Adrenal gland (tissue), 5 donors: ENCODE measurements around the gene EIF2S2.

ENCODE experiments used
- POLR2A ChIP-seq, 2 donors: fragments of 450-650 bp; IDR thresholded peaks; one replicate each; pipeline ENCODE4 v1.6.1; 2017; ENCODE audit warnings: antibody characterized with exemption in 2 of 2, mild to moderate bottlenecking in 2 of 2, moderate library complexity in 1 of 2
- TF ChIP-seq, protein P1 (sequence below), 6 experiments: fragments of 450-650 bp in 4 of 6; fragments of 200-600 bp in 2 of 6; sonication (generic) in 1 of 6; IDR thresholded peaks; 1 replicate in 5 of 6; 2 replicates in 1 of 6; pipeline versions ENCODE4 v1.5.1 to v1.8.0; 2016 to 2021; ENCODE audit warnings: antibody characterized with exemption in 6 of 6, mild to moderate bottlenecking in 2 of 6, moderate library complexity in 1 of 6
- donor health status: DM: no; HTN: no; CAD: no.

DNA sequence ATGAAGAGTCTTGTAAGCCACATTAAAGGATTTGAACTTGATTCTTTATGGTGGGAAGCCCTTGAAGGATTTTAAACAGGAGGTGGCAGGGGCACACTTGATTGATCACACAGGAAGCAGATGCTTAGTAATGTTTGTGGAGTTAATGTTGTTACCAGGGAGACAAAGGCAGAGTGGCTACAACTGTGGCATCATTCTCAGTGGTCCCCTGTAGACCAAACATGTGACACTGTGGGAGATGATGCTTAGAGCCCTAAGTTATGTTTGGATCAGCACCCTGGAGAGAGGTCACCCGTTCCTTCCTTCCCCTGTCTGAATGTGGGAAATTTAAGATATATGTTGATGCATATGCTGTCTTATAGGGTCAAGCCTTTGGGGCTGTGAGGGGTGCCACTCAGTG, 53.2 kb downstream of the EIF2S2 start:
- TF ChIP-seq, protein P1, sequence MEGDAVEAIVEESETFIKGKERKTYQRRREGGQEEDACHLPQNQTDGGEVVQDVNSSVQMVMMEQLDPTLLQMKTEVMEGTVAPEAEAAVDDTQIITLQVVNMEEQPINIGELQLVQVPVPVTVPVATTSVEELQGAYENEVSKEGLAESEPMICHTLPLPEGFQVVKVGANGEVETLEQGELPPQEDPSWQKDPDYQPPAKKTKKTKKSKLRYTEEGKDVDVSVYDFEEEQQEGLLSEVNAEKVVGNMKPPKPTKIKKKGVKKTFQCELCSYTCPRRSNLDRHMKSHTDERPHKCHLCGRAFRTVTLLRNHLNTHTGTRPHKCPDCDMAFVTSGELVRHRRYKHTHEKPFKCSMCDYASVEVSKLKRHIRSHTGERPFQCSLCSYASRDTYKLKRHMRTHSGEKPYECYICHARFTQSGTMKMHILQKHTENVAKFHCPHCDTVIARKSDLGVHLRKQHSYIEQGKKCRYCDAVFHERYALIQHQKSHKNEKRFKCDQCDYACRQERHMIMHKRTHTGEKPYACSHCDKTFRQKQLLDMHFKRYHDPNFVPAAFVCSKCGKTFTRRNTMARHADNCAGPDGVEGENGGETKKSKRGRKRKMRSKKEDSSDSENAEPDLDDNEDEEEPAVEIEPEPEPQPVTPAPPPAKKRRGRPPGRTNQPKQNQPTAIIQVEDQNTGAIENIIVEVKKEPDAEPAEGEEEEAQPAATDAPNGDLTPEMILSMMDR (IDR thresholded peaks at IDR 0.05): no peak
- TF ChIP-seq POLR2A (IDR thresholded peaks at IDR 0.05): no peak
